NCI-H2107 (cell line): ENCODE data around the gene FBXL12.
A peak's percentile ranks its signal among the peaks of the same experiment; 100 is the strongest.
"Not testable (repeated sequence)": the region's sequence is repeated elsewhere in the genome, so short reads cannot be mapped to it uniquely, and the experiment has no call there.

Source experiments
- DNase-seq: peaks from one replicate; lab custom pipeline; 2025; lab: John Stamatoyannopoulos, UW

Gene FBXL12

DNA sequence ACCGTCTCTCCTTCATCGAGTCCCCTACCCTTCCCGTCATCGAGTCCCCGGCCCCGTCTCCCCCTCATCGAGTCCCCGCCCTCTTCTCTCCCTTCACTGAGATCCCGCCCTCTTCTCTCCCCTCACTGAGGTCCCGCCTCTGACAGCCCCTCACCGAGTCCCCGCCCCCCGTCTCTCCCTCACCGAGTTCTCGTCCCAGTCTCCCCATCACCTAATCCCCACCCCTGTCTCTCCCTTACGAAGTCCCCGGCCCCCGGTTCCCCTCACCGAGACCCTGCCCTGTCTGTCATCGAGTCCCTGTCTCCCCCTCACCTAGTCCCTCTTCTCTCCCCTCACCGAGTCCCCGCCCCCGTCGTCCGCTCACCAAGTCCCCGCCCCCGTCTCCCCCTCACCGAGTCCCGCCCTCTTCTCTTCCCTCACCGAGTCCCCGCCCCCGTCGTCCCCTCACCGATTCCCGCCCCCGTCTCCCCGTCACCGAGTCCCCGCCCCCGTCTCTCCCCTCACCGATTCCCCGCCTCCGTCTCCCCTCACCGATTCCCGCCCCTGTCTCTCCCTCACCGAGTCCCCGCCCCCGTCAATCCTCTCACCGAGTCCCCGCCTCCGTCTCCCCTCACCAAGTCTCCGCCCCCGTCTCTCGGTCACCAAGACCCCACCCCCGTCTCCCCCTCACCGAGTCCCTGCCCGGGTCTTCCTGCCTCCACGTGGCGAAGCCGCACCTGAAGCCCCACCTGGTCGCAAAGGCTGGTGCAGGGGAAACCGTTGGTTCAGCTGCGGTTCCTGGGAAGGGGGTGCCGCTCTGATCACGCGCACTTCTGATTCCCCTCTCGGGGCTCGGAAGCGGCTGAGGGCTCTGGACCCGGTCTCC lies 26.4 kb downstream of the FBXL12 start:
- peak; percentile 15 for DNase-seq

DNA sequence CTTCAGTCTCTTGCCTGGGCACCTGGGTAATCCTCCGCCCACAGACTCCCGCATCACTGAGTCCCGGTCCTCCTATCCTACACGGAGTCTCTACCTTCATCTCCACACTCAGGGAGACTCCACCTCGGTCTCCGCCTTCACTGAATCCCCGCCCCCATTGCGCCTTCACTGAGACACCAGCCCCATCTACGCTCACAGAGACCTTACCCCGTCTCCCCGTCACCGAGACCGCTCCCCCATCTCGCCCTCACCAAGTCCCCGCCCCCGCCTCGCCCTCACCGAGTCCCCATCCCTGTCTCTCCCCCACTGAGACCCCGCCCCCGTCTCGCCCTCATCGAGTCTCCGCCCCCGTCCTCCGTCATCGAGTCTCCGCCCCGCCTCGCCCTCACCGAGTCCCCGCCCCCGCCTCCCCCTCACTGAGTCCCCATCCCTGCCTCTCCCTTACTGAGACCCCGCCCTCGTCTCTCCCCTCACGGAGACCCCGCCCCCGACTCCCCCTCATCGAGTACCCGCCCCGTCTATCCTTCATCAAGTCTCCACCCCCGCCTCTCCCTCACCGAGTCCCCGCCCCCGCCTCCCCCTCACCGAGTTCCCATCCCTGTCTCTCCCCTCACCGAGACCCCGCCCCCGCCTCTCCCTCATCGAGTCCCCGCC lies 27.2 kb downstream of the FBXL12 start:
- DNase-seq, result peak; percentile 13

DNA sequence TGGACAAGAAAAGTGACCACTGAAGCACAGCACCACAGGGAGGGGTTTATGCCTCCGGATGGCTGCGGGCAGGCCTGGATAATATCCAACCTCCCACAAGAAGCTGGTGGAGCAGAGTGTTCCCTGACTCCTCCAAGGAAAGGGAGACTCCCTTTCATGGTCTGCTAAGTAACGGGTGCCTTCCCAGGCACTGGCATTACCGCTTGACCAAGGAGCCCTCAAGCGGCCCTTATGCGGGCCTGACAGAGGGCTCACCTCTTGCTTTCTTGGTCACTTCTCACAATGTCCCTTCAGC lies 27.9 kb downstream of the FBXL12 start:
- not testable (repeated sequence) for DNase-seq

DNA sequence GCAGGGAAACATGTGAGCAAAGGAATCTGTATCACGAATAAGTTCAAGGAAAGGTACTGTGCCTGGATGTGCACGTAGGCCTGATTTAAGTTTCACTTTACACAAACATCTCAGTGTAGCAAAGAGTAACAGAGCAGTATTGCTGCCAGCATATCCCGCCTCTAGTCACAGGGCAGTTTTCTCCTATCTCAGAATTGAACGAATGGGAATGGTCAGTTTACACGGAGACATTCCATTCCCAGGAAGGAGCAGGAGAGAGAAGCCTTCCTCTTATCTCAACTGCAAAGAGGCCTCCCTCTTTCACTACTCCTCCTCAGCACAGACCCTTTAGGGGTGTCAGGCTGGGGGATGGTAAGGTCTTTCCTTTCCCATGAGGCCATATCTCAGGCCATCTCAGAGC lies 29.3 kb downstream of the FBXL12 start:
- DNase-seq, result not testable (repeated sequence)

DNA sequence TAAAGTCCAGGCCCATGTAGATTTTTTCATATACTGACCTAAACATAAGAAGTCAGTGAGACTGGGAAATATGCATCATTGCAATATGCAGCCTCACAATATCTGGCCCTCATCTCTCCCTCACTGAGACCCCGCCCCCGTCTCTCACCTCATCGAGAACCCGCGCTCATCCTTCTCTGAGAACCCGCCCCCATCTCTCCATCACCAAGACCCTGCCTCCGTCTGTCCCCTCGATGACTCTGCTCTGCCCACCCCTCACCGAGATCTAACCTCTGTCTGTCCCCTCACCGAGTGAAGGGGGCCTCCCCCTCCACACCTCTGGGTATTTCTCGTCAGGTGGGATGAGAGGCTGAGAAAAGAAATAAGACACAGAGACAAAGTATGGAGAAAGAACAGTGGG lies 29.8 kb downstream of the FBXL12 start:
- DNase-seq, result no peak

DNA sequence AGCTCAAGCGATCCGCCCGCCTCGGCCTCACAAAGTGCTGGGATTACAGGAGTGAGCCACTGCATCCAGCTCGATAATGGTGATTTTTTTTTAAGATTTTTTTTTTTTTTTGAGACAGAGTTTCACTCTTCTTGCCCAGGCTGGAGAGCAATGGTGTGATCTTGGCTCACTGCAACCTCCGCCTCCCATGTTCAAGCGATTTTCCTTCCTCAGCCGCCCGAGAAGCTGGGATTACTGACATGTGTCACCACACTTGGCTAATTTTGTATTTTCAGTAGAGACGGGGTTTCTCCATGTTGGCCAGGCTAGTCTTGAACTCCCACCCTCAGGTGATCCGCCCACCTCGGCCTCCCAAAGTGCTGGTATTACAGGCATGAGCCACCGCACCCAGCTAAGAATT lies 30.3 kb downstream of the FBXL12 start:
- not testable (repeated sequence) for DNase-seq

DNA sequence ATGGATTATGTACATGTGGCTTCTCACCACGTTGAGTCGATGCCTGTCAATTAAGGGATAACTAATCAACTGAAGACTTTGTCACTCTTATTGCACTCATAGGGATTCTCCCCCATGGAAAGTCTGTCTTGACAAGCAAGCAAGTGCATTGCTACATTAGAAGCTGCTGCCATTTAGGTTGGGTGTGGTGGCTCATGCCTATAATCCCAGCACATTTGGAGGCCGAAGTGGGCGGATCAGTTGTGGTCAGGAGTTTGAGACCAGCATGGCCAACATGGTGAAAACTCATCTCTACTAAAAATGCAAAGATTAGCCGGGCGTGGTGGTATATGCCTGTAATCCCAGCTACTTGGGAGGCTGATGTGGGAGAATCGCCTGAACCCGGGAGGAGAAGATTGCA lies 32.1 kb downstream of the FBXL12 start:
- no peak for DNase-seq

DNA sequence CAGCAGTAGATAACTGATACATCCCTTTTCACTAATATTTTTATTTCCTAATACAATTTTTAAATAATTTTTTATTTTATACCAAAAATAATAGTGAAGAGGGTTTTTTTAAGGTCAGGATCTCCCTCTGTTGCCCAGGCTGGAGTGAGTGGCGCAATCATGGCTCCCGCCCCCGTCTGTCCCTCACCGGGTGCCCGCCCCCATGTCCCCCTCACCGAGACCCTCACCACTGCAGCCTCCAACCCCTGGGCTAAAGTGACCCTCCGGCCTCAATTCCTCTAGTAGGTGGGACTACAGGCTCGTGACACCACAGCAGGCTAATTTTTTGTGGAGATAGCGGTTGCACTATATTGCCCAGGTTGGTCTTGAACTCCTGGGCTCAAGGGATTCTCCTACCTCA lies 32.5 kb downstream of the FBXL12 start:
- DNase-seq, result no peak

DNA sequence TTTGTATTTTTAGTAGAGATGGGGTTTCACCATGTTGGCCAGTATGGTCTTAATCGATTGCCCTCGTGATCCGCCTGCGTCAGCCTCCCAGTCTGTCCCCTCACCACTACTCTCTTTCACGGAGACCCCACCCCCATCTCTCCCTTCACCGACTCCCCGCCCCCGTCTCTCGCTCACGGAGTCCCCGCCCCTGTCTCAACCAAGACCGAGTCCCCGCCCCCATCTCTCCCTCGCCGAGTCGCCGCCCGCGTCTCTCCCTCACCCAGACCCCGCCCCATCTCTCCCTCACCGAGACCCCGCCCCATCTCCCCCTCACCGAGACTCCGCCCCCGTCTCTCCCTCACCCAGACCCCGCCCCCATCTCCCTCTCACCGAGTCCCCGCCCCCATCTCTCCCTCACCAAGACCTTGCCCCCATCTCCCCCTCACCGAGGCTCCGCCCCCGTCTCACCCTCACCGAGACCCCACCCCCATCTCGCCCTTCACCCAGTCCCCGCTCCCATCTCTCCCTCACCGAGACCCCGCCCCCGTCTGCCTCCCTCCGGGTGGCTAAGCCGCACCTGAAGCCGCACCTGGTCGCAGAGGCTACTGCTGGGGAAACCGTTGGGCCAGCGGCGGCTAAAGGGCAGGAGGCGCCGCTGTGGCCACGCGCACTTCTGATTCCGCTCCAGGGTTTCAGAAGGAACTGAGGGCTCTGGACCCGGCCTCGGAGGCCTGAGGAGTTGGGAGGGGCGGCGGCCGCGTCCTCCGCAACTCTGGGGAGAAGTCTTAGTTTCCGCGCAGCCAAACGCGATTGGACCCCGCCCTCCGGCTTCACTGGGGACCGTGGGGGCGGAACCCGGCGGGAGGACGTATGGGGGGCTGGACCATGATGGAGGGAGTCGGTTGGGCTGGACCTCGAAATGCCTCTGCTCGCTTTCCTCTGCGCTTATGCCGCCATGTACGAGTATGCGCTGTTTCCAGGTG lies 33.2 kb downstream of the FBXL12 start:
- peak; percentile 93 for DNase-seq

DNA sequence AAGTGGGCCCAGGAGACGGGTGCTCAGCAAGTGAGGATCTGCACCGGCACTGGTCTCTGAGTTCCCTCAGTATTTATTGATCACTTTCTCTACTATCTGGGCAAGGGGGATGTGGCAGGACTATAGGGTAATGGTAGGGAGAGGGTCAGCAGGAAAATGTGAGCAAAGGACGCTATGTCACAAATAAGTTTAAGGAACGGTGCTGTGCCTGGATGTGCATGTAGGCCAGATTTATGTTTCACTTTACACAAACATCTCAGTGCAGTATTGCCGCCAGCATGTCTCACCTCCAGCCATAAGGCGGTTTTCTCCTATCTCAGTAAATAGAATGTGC lies 34.7 kb downstream of the FBXL12 start:
- DNase-seq, result not testable (repeated sequence)

DNA sequence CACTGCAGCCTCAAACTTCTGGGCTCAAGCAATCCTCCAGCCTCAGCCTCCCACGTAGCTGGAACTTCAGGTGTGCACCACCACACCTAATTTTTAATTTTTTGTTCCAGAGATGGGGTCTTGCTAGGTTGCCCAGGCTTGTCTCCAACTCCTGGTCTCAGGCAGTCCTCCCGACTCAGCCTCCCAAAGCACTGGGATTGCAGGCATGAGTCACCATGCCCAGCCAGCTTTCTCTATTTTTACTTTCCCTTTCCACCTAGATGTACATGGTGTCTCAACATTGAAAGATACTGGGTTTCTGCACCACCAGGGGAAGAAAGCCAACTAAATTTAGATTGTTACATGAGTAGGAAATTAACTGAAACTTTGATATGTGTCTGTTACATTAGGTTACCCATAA lies 36.5 kb downstream of the FBXL12 start:
- no peak for DNase-seq

DNA sequence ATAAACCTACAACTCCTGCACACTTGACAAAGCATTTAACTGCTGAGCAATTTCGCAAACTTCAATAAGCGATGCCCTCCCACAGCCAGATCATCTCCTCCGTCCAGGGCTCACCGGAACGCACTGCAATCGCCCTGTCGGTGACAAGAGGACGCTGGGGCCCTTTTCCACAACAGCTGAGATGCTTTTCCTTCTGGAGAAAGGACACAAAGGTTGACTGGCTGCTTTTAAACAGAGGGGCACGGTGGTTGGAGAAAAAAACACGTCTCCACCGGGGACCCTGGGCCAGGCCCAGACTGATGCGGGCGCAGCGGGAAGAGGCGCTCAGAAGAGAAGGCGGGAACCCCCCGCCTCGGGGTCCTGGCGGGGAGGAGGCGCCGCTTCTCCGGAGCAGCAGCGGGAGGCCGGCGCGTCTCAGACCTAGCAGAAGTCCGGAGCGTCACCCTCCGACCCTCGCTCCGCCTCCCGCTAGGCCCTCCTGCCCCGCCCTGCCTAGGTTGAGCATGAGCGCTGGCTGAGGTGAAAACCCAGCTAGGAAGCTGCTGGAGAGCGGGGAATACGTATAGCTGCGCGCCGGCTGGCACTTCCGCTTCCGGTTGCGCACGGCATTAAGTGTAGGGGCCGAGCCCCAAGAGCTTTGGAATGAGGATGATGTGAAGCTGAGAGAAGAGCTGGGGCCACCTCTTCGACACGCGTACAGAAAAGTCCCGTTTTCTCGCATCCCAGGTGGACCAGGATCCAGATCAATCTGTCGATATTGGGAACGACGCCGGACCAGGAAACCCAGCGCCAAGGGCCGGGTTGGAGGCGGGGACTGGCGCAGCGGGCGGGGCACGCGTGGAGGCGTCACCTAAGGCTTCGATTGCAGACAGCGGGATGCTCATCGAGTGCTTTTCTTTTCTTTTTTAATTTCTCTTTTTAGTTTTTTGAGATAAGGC lies 50.4 kb downstream of the FBXL12 start, which contains the start of gene ZNF846:
TSS of gene ZNF846 (minus strand) at position 564 of the 938 bp plus-strand sequence. CDS start 3,788 bp downstream, outside the sequence.
- peak; percentile 81 for DNase-seq
